ENCODE results near the gene GRIA3.

GRCh38 chrX:123493857-123494256 lies 309.8 kb downstream of the GRIA3 start:
- TF ChIP-seq CTCF (IDR thresholded peaks at IDR 0.05) (no peak), POLR2A (IDR thresholded peaks at IDR 0.05) (no peak)

All from uterus (tissue), 2 donors.